Embryonic facial prominence (tissue), 1 donor: ENCODE results near the gene APBB1IP.
"Not testable (repeated sequence)": the region's sequence is repeated elsewhere in the genome, so short reads cannot be mapped to it uniquely, and the experiment has no call there.

Experiments used
- DNase-seq: peaks from one replicate; pipeline ENCODE4 v3.0.0-alpha.2; 2016; ENCODE audit errors: extremely low spot score

APBB1IP gene

DNA sequence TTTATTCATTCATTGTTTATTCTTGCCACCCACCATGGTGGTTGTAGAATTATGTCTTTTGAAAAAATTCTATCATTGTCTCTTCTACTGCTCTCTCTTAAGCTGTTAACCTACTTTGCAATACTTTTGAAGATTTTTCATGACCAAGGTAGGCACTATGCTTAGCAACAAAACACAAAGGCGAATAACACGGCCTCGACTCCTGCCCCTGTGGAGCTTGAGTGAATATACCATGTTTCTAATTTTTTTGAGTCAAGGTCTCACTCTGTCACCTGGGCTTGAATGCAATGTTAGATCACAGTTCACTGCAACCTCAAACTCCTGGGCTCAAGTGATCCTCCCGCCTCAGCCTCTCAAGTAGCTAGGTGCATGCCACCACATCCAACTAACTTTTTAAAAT, 39.4 kb downstream of the APBB1IP start:
- no peak for DNase-seq

DNA sequence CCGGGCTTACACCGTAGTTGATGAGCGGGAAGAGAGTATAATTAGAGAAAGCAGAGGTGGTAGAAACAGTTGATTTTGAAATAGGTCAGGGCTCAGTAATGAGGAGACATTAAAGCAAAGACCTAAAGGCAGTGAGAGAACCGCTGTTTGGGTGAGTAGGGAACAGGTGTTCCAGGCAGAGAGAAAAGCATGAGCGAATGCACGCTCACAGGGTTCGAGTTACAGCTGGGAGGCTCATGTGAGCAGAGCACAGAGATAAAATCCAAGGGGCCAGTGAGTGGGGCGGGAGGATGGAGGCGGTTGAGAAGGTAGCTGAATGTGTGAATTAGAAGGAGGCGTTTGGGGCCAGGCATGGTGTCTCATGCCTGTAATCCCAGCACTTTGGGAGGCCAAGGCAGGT, 39.9 kb downstream of the APBB1IP start:
- DNase-seq: no peak

- no peak for DNase-seq
Observed at GRCh38 chr10:26479766-26480492, 41.8 kb downstream of the APBB1IP start.

- no peak for DNase-seq
Observed at GRCh38 chr10:26481315-26481692, 43.2 kb downstream of the APBB1IP start.

DNA sequence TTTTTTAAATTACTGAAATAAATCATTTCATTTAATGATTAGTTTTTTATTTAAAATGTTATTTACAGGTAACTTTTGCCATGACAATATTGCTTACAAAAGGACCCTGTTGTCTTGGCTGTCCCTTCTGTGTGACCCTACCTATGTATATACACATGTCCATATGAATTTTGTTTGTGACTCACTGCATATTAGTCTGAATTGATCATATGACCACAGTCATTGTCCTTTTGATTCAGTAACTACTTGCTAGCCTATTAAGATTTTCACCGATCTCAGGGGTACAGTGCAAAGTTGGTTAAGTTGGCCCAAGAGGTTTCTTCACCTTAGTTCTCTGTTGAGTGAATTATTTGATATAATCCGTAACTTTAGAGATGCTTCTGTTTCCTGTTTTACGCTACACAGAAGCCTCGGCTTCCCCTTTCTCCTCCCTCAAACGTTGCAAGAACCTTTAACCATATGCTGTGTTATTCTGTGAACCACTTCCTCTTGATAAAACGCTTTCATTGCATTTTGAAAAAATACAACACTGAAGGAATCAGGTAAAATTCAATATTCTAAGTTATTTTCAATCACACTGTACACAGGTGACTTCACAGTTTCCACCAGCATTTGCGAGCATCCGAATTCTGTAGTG, 43.9 kb downstream of the APBB1IP start:
- DNase-seq: no peak

GRCh38 chr10:26483554-26483953, 45.4 kb downstream of the APBB1IP start:
- no peak for DNase-seq

- no peak for DNase-seq
Observed at GRCh38 chr10:26485150-26485941, 47.2 kb downstream of the APBB1IP start.

DNA sequence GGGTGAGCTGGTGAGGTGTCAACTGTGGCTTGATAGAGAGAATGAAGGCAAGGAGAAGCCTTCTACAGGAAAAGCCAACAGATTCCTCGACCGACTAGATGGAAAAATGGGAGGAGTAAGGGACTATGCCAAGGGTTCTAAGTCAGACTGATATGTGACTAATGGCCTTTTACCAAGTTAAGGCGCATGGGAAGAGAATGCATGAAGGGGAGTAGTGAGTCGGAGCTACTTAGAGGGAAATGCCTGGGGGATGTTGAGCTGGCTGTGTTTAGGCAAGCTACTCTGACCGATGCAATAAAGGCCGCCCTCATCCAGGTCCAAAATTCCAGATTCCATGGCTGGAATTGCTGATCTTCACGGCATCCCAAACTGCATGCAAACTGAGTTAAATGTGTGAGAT, 48.2 kb downstream of the APBB1IP start:
- no peak for DNase-seq

DNA sequence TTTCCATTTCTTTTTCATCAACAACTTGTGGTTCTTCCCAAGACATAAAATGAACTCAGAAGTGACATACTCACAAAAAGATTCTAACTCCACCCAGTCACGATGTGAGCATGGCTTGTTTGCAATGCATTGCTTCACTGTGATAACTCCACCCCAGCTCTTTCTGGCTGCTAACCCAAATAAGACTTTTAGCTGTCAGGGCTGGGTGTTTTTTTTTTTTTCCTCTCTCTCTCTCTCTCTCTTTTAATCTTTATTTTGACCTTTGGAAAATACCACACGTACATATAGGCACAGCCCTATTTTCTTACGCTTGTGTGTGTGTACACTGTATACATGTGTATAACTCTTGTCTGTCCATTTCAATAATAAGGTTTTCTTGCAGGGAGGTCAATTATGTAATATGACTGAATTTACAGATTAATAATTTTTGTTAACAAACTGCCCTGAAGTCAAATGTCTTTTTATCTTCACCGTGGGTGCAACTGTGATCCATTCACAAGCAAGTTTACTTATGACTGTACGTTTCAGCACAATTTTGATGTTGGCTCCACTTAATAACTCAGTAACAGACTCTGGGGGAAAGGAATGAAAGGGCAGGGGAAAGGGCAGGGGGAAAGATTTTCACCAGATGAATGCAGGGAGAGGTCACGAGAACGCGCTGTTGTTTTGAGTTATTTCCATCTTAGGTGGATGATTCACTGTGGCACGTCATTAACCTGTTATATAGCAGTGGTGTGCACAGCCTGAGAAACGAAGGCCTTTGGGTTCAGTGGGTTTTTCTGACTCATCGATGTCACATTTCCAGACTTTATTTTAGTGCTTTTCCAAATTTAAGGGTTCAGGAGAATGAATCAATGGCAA, 49.1 kb downstream of the APBB1IP start:
- no peak for DNase-seq

DNA sequence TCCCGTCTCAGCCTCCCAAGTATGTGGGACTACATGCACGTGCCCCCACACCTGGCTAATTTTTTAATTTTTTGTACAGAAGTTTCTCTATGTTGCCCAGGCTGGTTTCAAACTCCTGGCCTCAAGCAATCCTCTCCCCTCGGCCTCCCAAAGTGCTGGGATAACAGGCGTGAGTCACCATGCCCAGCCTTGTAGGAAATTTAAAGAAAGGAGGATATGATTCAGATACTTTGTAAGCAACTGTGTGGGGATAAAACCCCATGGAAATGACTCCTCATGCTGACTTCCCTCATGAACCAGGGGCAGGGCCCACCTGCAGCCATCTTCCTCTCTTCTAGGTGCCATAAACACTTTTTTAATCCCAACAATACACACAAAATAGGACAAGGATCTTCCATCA, 50.2 kb downstream of the APBB1IP start:
- no peak for DNase-seq

DNA sequence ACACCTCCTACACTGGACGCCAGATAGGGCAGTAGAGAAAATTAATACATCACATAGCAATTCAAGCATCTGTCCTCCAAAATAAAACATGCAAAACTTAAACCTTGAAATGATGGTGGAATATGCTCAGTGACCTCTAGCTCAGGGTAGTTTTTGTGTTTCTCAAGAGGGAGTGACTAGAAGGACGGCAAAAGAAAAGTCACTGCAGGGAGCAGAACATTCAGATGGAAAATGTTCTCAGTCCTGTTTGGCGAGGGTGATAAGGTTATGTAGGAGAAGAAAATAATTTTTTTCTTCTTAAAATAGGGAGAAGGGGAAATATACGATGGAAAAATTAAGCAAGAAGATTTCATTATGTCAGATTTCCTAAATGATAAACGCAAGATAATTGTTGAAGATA, 50.9 kb downstream of the APBB1IP start:
- no peak for DNase-seq

GRCh38 chr10:26490367-26490766, 52.2 kb downstream of the APBB1IP start:
- DNase-seq: not testable (repeated sequence)

GRCh38 chr10:26491276-26491675, 53.1 kb downstream of the APBB1IP start:
- DNase-seq: no peak

DNA sequence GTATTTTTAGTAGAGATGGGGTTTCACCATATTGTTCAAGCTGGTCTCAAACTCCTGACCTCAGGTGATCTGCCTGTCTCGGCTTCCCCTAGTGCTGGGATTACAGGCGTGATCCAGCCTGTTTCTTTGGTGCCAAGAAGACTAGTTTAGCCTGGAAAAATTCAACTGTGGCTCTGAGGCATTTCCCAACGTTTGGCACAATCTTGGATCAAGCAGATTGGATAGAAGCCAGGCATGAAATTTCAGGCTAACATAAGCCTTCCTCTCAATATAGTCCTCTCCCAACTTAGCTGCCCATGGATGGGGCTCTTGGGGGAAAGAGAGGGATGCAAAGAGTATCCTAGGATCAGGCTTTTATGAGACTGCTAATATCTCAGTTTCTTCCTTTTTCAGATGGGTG, 53.8 kb downstream of the APBB1IP start:
- DNase-seq: no peak

DNA sequence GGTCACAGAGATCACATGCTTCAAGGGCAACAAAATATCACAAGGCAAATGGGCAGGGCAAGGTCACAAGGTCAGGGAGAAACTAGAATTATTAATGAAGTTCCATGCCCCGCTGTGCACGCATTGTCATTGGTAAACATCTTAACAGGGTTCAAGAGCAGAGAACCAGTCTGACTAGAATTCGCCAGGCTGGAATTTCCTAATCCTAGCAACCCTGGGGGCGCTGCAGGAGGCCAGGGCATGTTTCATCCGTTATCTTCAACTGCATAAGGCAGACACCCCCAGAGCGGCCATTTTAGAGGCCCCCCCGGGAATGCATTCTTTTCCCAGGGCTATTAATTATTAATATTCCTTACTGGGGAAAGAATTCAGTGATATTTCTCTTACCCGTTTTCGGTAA, 54.6 kb downstream of the APBB1IP start:
- DNase-seq: not testable (repeated sequence)

GRCh38 chr10:26494018-26494417, 55.9 kb downstream of the APBB1IP start:
- DNase-seq: no peak

DNA sequence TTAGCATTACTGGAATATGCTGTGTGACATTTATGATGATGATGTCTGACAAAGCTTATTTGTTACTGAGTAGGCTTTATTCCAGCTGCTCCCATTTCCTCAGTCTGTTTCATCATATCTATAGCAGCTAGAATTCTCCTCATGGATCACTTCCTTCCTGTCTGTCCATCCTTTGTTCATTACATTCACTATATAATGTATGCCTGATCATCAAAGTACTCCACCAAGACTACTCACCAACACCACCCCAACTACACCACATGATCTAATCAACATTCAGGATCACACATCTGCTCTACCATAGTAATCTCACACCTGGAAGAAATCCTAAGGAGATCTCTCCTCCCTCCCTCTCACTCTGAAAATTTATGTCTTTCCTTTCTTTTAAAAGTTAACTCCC, 61.3 kb downstream of the APBB1IP start:
- DNase-seq: no peak

DNA sequence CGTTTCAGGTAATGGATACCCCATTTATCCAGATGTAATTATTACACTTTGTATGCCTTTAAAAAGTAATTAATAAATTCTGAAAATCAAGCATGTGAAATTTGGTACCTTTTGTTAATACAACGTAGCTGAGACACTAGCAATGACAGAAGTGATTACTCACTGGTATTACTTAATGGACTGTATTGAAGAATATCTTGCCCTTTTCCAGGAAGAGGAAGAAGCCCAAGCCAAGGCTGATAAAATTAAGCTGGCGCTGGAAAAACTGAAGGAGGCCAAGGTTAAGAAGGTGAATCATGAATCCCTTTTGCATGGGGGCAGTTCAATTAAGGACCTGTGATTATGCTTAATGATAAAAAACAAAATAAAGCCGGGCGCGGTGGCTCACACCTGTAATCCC, 64.8 kb downstream of the APBB1IP start:
- DNase-seq: no peak

GRCh38 chr10:26503911-26504310, 65.8 kb downstream of the APBB1IP start:
- DNase-seq: no peak

DNA sequence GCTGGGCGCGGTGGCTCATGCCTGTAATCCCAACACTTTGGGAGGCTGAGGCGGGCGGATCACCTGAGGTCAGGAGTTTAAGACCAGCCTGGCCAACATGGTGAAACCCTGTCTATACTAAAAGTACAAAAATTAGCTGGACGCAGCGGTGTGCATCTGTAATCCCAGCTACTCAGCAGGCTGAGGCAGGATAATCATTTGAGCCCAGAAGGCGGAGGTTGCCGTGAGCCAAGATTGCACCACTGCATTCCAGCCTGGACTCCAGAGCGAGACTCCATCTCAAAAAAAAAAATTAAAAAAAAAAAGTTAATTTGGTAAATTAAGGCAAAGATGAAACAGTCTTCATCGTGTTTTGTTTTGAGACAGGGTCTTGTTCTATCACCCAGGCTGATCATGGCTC, 66.3 kb downstream of the APBB1IP start:
- not testable (repeated sequence) for DNase-seq

DNA sequence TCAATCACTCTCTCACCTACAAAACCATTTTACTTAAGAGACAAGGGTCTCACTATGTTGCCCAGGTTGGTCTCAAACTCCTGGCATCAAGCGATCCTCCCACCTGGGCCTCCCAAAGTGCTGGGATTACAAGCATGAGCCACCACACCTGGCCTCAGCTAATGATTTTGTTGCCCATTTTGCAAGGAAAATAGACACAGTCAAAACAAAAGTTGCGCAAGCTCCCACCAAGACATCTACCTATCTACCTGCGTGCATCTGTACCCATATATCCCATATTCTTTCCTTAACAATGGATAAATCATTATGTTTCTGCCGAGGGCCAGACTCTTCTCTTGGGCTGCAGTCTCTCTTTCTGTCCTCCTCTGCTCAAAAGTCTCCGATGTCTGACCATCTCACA, 67.3 kb downstream of the APBB1IP start:
- no peak for DNase-seq

GRCh38 chr10:26506736-26507135, 68.6 kb downstream of the APBB1IP start:
- DNase-seq: no peak
